BLaER1 (cell line): ENCODE data around the gene PAK6.

Source experiments
- H3K27ac ChIP-seq: shearing (Covaris generic); formaldehyde crosslinking; 2 replicates; pipeline ENCODE4 v1.8.1; 2022
- H3K27me3 ChIP-seq: shearing (Covaris generic); formaldehyde crosslinking; 2 replicates; pipeline ENCODE4 v1.8.1; 2022
- H3K36me3 ChIP-seq: shearing (Covaris generic); formaldehyde crosslinking; 2 replicates; pipeline ENCODE4 v1.8.1; 2022
- H3K4me1 ChIP-seq: shearing (Covaris generic); formaldehyde crosslinking; 2 replicates; pipeline ENCODE4 v1.8.1; 2022
- H3K4me2 ChIP-seq: shearing (Covaris generic); formaldehyde crosslinking; 2 replicates; pipeline ENCODE4 v1.8.1; 2022
- H3K4me3 ChIP-seq: shearing (Covaris generic); formaldehyde crosslinking; 2 replicates; pipeline ENCODE4 v1.8.1; 2022
- H3K9ac ChIP-seq: shearing (Covaris generic); formaldehyde crosslinking; 2 replicates; pipeline ENCODE4 v1.8.1; 2022
- H3K9me3 ChIP-seq: shearing (Covaris generic); formaldehyde crosslinking; 2 replicates; pipeline ENCODE4 v1.8.1; 2022
- H4K20me1 ChIP-seq: shearing (Covaris generic); formaldehyde crosslinking; 2 replicates; pipeline ENCODE4 v1.8.1; 2022
- Cebpa-rat ChIP-seq: shearing (Covaris generic); IDR thresholded peaks from 2 replicates; pipeline ENCODE4 v1.8.1; 2022

PAK6 gene

GRCh38 chr15:40281057-40281800 is 42.4 kb downstream of the PAK6 start:
- H3K4me2 ChIP-seq: peak overlapping the region; percentile 100
- H3K9me3 ChIP-seq: no peaks in the 10 kb centered on the region
- peaks cover 72% of the 10 kb centered on the region for H3K27me3 ChIP-seq
- H4K20me1 ChIP-seq: peaks cover 27% of the 10 kb centered on the region
- H3K4me3 ChIP-seq: peak overlapping the region; percentile 73
- H3K36me3 ChIP-seq: no peaks in the 10 kb centered on the region
- no peak overlapping the region for H3K9ac ChIP-seq
- peaks cover 61% of the 10 kb centered on the region for H3K4me1 ChIP-seq
- no peak overlapping the region for H3K27ac ChIP-seq
- TF ChIP-seq Cebpa-rat: no peak

GRCh38 chr15:40281801-40282146 is 42.9 kb downstream of the PAK6 start:
- peak overlapping the region; percentile 58; the same call in 1 of the 2 replicates for H3K9ac ChIP-seq
- H3K27ac ChIP-seq: no peak overlapping the region
- no peak for TF ChIP-seq Cebpa-rat
- peak overlapping the region; percentile 73 for H3K4me3 ChIP-seq
- peaks cover 55% of the 10 kb centered on the region for H3K4me1 ChIP-seq
- H3K4me2 ChIP-seq: peak overlapping the region; percentile 100
- no peaks in the 10 kb centered on the region for H3K9me3 ChIP-seq
- peaks cover 72% of the 10 kb centered on the region for H3K27me3 ChIP-seq
- peaks cover 32% of the 10 kb centered on the region for H4K20me1 ChIP-seq
- H3K36me3 ChIP-seq: no peaks in the 10 kb centered on the region

- peak overlapping the region; percentile 73 for H3K4me3 ChIP-seq
- peaks cover 50% of the 10 kb centered on the region for H3K4me1 ChIP-seq
- H3K9ac ChIP-seq: peak overlapping the region; percentile 58; the same call in 1 of the 2 replicates
- H3K27me3 ChIP-seq: peaks cover 72% of the 10 kb centered on the region
- H3K27ac ChIP-seq: no peak overlapping the region
- H3K9me3 ChIP-seq: no peaks in the 10 kb centered on the region
- peaks cover 35% of the 10 kb centered on the region for H4K20me1 ChIP-seq
- TF ChIP-seq Cebpa-rat: no peak
- no peaks in the 10 kb centered on the region for H3K36me3 ChIP-seq
- peak overlapping the region; percentile 100 for H3K4me2 ChIP-seq
Measured at GRCh38 chr15:40282147-40282868, 43.4 kb downstream of the PAK6 start.

GRCh38 chr15:40282869-40283614 is 44.2 kb downstream of the PAK6 start, which contains the start of gene ANKRD63:
TSS of gene ANKRD63 (minus strand) at chr15:40283064. CDS start at chr15:40282586, 478 bp downstream.
- no peaks in the 10 kb centered on the region for H3K9me3 ChIP-seq
- peak within 1 kb of the TSS; percentile 73 for H3K4me3 ChIP-seq
- H3K27ac ChIP-seq: no peak within 1 kb of the TSS
- H3K4me1 ChIP-seq: peaks cover 43% of the 10 kb centered on the region
- no peak for TF ChIP-seq Cebpa-rat
- peaks cover 66% of the 10 kb centered on the region for H3K27me3 ChIP-seq
- H4K20me1 ChIP-seq: peaks cover 35% of the 10 kb centered on the region
- no peaks in the 10 kb centered on the region for H3K36me3 ChIP-seq
- H3K4me2 ChIP-seq: peak within 1 kb of the TSS; percentile 100
- H3K9ac ChIP-seq: peak within 1 kb of the TSS; percentile 58; the same call in 1 of the 2 replicates

GRCh38 chr15:40283615-40284300 is 44.9 kb downstream of the PAK6 start:
- Histone ChIP-seq H3K9me3 (no peaks in the 10 kb centered on the region), H3K4me3 (peak overlapping the region; percentile 73), H3K36me3 (peaks cover 6% of the 10 kb centered on the region; the same call in 1 of the 2 replicates), H3K27ac (no peak overlapping the region), H3K9ac (peak overlapping the region; percentile 58; the same call in 1 of the 2 replicates), H4K20me1 (peaks cover 35% of the 10 kb centered on the region), H3K4me2 (peak overlapping the region; percentile 100), H3K27me3 (peaks cover 65% of the 10 kb centered on the region), H3K4me1 (peaks cover 36% of the 10 kb centered on the region)
- TF ChIP-seq Cebpa-rat: no peak

- Histone ChIP-seq H3K27me3 (peaks cover 56% of the 10 kb centered on the region), H4K20me1 (peaks cover 34% of the 10 kb centered on the region), H3K4me2 (no peak overlapping the region), H3K9ac (no peak overlapping the region), H3K4me1 (peaks cover 34% of the 10 kb centered on the region), H3K36me3 (peaks cover 12% of the 10 kb centered on the region; the same call in 1 of the 2 replicates), H3K9me3 (no peaks in the 10 kb centered on the region), H3K4me3 (no peak overlapping the region), H3K27ac (no peak overlapping the region)
- no peak for TF ChIP-seq Cebpa-rat
Measured at GRCh38 chr15:40285151-40285550, 46.3 kb downstream of the PAK6 start.

- Histone ChIP-seq H3K27me3 (peaks cover 51% of the 10 kb centered on the region), H3K36me3 (peaks cover 12% of the 10 kb centered on the region; the same call in 1 of the 2 replicates), H3K4me2 (no peak overlapping the region), H3K4me1 (peaks cover 38% of the 10 kb centered on the region), H4K20me1 (peaks cover 30% of the 10 kb centered on the region), H3K9me3 (no peaks in the 10 kb centered on the region), H3K9ac (no peak overlapping the region), H3K27ac (no peak overlapping the region), H3K4me3 (no peak overlapping the region)
- no peak for TF ChIP-seq Cebpa-rat
Measured at GRCh38 chr15:40285554-40286011, 46.7 kb downstream of the PAK6 start.

- Histone ChIP-seq H3K27ac (no peak overlapping the region), H3K9me3 (no peaks in the 10 kb centered on the region), H3K4me3 (no peak overlapping the region), H3K4me1 (peaks cover 38% of the 10 kb centered on the region), H4K20me1 (peaks cover 25% of the 10 kb centered on the region), H3K36me3 (peaks cover 12% of the 10 kb centered on the region; the same call in 1 of the 2 replicates), H3K9ac (no peak overlapping the region), H3K27me3 (peaks cover 46% of the 10 kb centered on the region), H3K4me2 (no peak overlapping the region)
- no peak for TF ChIP-seq Cebpa-rat
Measured at GRCh38 chr15:40286061-40286532, 47.2 kb downstream of the PAK6 start.

- Histone ChIP-seq H3K27ac (no peak overlapping the region), H3K9ac (no peak overlapping the region), H3K36me3 (peaks cover 14% of the 10 kb centered on the region; the same call in 1 of the 2 replicates), H3K4me3 (no peak overlapping the region), H3K4me1 (peaks cover 31% of the 10 kb centered on the region), H3K9me3 (no peaks in the 10 kb centered on the region), H4K20me1 (peaks cover 18% of the 10 kb centered on the region), H3K27me3 (peaks cover 39% of the 10 kb centered on the region), H3K4me2 (no peak overlapping the region)
- TF ChIP-seq Cebpa-rat: no peak
Measured at GRCh38 chr15:40286794-40287193, 47.9 kb downstream of the PAK6 start.
